Measurements from ENCODE around the gene KLHL25. TPM values are rescaled to one million over a fixed set of nuclear protein-coding genes. Genes with fewer than 3 reads are reported as not detected.

The KLHL25 gene
- total RNA-seq, 1 experiment from 2014 or later: 18.4 TPM

- Histone ChIP-seq H3K23me2 (ENCODE audit: insufficient read length, low read depth, low read length, poor library complexity, severe bottlenecking) (peaks cover 4% of the 10 kb centered on the region), H3K79me2 (ENCODE audit: insufficient read depth, low read length) (no peaks in the 10 kb centered on the region), H2BK20ac (ENCODE audit: low read depth, low read length, poor library complexity, severe bottlenecking) (no peak overlapping the region), H4K20me1 (ENCODE audit: control insufficient read depth, insufficient read depth, insufficient read length) (no peaks in the 10 kb centered on the region), H2BK12ac (ENCODE audit: insufficient read length, low read depth, low read length) (no peak overlapping the region), H3K4ac (ENCODE audit: low read depth, low read length) (no peak overlapping the region), H3K56ac (ENCODE audit: insufficient read length, low read depth, low read length) (no peak overlapping the region), H3K27ac (ENCODE audit: insufficient read length, low read depth, low read length) (no peak overlapping the region), H2AK5ac (ENCODE audit: insufficient read length, low read length) (no peak overlapping the region), H4K8ac (replicated peaks; ENCODE audit: insufficient read length, low read depth, low read length) (no peak overlapping the region), H4K5ac (ENCODE audit: insufficient read length, low read depth, low read length) (no peak overlapping the region), H3K4me2 (ENCODE audit: insufficient read depth, insufficient read length, low read length) (no peak overlapping the region), H2BK120ac (ENCODE audit: low read depth, low read length, poor library complexity, severe bottlenecking) (no peak overlapping the region), H3K9me3 (ENCODE audit: control insufficient read depth, low read depth, low read length) (no peaks in the 10 kb centered on the region), H2BK15ac (ENCODE audit: low read depth, low read length) (no peak overlapping the region), H3K9ac (ENCODE audit: extremely low read depth, insufficient read length, low read length) (no peak overlapping the region), H3K4me1 (ENCODE audit: insufficient read depth, low read length) (peaks cover 5% of the 10 kb centered on the region; the same call in 1 of the 2 replicates), H2AFZ (ENCODE audit: low read length) (no peak overlapping the region), H3K14ac (ENCODE audit: insufficient read depth, low read length) (no peak overlapping the region), H3T11ph (ENCODE audit: low read length) (no peak overlapping the region), H3K23ac (ENCODE audit: insufficient read length, low read depth, low read length) (no peak overlapping the region), H3K27me3 (ENCODE audit: insufficient read depth, low read length) (no peaks in the 10 kb centered on the region), H2BK5ac (ENCODE audit: insufficient read length, low read length) (no peak overlapping the region), H3K18ac (ENCODE audit: insufficient read length, low read depth, low read length) (no peak overlapping the region), H3K79me1 (ENCODE audit: insufficient read depth, low read depth, low read length, poor library complexity, severe bottlenecking) (no peaks in the 10 kb centered on the region), H4K91ac (ENCODE audit: insufficient read length, low read depth, low read length) (no peak overlapping the region)
- peaks cover 51 to 53% of the 10 kb centered on the region in 2 experiments for H3K4me1 Mint-ChIP-seq
- DNase-seq: peak; percentile 8
- no peak for TF ChIP-seq CTCF (conservative IDR thresholded peaks at IDR 0.05)
- no peaks in the 10 kb centered on the region for H3K9me3 Mint-ChIP-seq
- no peaks in the 10 kb centered on the region; the same call in 1 of the 2 replicates for H3K27me3 Mint-ChIP-seq (ENCODE audit: low read depth)
- peaks cover 12 to 38% (median 25%) of the 10 kb centered on the region in 3 experiments; a peak in 6 of 7 replicates for H3K36me3 Mint-ChIP-seq (ENCODE audit: insufficient read depth in 1 of 3, low read depth in 3 of 3)
- H3K27ac Mint-ChIP-seq: no peak overlapping the region
- WGBS (ENCODE audit: extremely low coverage, insufficient read length, low lambda C conversion rate): no CpG with 5 or more reads among the region's 1 CpG
- no peak overlapping the region for H3K4me3 Mint-ChIP-seq
Observed at GRCh38 chr15:85753261-85753660, 41.5 kb downstream of the KLHL25 start.
